Measurements from ENCODE around the gene KMT2A.
"Not testable (repeated sequence)": the region's sequence is repeated elsewhere in the genome, so short reads cannot be mapped to it uniquely, and the experiment has no call there.

The KMT2A gene

DNA sequence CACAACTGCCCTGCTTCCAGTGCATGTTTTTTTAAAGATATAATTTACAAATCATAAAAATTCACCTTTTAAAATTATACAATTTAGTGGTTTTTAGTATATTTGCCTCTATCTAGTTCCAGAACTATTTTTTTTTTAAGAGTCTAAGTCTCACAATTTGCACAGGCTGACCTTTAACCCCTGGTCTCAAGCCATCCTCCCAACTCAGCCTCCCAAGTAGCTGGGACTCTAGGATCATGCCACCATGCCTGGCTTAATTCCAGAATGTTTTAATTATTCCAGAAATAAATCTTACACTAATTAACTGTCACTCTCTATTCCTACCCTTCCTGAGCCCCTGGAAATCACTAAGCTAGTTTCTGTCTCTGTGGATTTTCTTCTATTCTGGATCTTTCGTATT, 134.5 kb downstream of the KMT2A start:
- Histone ChIP-seq H3K36me3 (ENCODE audit: control insufficient read depth, insufficient read depth, low read length) (no peaks in the 10 kb centered on the region), H3K27me3 (ENCODE audit: control insufficient read depth, insufficient read depth, low read length) (no peaks in the 10 kb centered on the region), H3K27ac (no peak overlapping the region), H3K9me3 (ENCODE audit: control insufficient read depth, low read length) (no peaks in the 10 kb centered on the region), H3K4me3 (ENCODE audit: low read depth, low read length) (no peak overlapping the region), H3K9ac (no peak overlapping the region), H3K4me1 (peaks cover 3% of the 10 kb centered on the region), H3K79me2 (peaks cover 19% of the 10 kb centered on the region), H2AFZ (no peak overlapping the region), H3K4me2 (ENCODE audit: low read length) (no peak overlapping the region)
- TF ChIP-seq CTCF (IDR thresholded peaks at IDR 0.05) = no peak

- not testable (repeated sequence) for H3K9ac ChIP-seq; H3K9me3 ChIP-seq (ENCODE audit: control insufficient read depth, low read length); H3K36me3 ChIP-seq (ENCODE audit: control insufficient read depth, insufficient read depth, low read length)
Measured at GRCh38 chr11:118571701-118572060, 135.4 kb downstream of the KMT2A start.

DNA sequence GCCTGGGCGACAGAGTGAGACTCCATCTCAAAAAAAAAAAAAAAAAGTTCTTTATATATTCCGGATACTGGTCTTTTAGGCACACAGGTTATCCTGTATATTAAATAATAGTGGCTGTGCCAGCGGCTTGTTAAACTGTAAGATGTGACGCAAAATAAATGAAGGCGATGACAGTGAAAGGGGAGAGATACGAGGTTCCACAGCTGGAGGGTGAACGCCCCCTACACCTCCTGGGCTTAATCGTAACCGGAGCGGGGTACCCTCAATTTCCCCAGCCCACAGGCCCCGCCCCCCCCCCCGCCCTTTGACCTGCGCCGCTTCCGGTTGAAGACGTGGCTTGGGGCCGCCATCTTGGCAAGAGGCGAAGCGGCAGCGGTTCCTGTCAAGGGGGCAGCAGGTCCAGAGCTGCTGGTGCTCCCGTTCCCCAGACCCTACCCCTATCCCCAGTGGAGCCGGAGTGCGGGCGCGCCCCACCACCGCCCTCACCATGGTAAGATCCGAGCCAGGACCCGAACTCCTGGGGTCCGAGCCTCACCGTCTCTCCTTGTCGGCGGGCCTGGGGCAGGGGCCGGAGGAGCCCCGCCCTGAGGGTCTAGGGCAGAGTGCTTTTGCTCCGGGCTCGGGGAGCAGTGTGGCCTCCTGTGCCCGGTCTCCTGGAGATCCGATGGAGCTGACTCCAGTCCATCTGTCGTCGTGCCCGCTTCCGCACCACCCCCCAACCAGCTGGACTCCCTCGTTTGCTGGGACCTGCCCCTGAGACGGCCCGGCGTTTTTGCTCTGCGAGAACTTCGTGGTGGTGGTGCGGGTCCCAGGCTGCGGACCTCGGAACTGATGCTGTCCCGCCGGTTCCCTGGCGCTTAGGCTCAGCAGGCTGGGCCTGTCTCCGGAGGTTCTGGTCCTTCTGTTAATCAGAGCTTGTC, 136.0 kb downstream of the KMT2A start, which contains the start of gene ARCN1:
TSS of gene ARCN1 (plus strand) at position 349 of the 920 bp plus-strand sequence. CDS start at position 488, 139 bp downstream.
- H3K36me3 ChIP-seq (ENCODE audit: control insufficient read depth, insufficient read depth, low read length) = no peaks in the 10 kb centered on the region
- H3K9ac ChIP-seq = peak within 1 kb of the TSS; percentile 84
- peaks cover 26% of the 10 kb centered on the region for H3K79me2 ChIP-seq
- peak within 1 kb of the TSS; percentile 52 for H3K4me2 ChIP-seq (ENCODE audit: low read length)
- peak within 1 kb of the TSS; percentile 96 for H3K27ac ChIP-seq
- H3K4me1 ChIP-seq = peaks cover 3% of the 10 kb centered on the region
- H2AFZ ChIP-seq = peak within 1 kb of the TSS; percentile 98
- H3K9me3 ChIP-seq (ENCODE audit: control insufficient read depth, low read length) = no peaks in the 10 kb centered on the region
- H3K27me3 ChIP-seq (ENCODE audit: control insufficient read depth, insufficient read depth, low read length) = no peaks in the 10 kb centered on the region
- peak within 1 kb of the TSS; percentile 97 for H3K4me3 ChIP-seq (ENCODE audit: low read depth, low read length)
- no peak for TF ChIP-seq CTCF (IDR thresholded peaks at IDR 0.05)

More at GRCh38 chr11:118571701-118572060, 135.4 kb downstream of the KMT2A start:
- not testable (repeated sequence) for H3K4me1 ChIP-seq; H3K4me2 ChIP-seq (ENCODE audit: low read length); H3K27me3 ChIP-seq (ENCODE audit: control insufficient read depth, insufficient read depth, low read length)
- Histone ChIP-seq H3K27ac (peak overlapping the region; percentile 96), H2AFZ (peak overlapping the region; percentile 98), H3K79me2 (peaks cover 22% of the 10 kb centered on the region), H3K4me3 (ENCODE audit: low read depth, low read length) (peak overlapping the region; percentile 97)

GRCh38 chr11:118572981-118573550, 136.8 kb downstream of the KMT2A start:
- no peak for TF ChIP-seq CTCF (IDR thresholded peaks at IDR 0.05)
- peaks cover 31% of the 10 kb centered on the region for H3K79me2 ChIP-seq
- H3K4me1 ChIP-seq = peaks cover 3% of the 10 kb centered on the region
- H3K9ac ChIP-seq = peak overlapping the region; percentile 84
- no peaks in the 10 kb centered on the region for H3K9me3 ChIP-seq (ENCODE audit: control insufficient read depth, low read length)
- peak overlapping the region; percentile 98 for H2AFZ ChIP-seq
- H3K27me3 ChIP-seq (ENCODE audit: control insufficient read depth, insufficient read depth, low read length) = no peaks in the 10 kb centered on the region
- H3K27ac ChIP-seq = peak overlapping the region; percentile 96
- H3K4me3 ChIP-seq (ENCODE audit: low read depth, low read length) = peak overlapping the region; percentile 97
- H3K36me3 ChIP-seq (ENCODE audit: control insufficient read depth, insufficient read depth, low read length) = no peaks in the 10 kb centered on the region
- peak overlapping the region; percentile 52 for H3K4me2 ChIP-seq (ENCODE audit: low read length)

DNA sequence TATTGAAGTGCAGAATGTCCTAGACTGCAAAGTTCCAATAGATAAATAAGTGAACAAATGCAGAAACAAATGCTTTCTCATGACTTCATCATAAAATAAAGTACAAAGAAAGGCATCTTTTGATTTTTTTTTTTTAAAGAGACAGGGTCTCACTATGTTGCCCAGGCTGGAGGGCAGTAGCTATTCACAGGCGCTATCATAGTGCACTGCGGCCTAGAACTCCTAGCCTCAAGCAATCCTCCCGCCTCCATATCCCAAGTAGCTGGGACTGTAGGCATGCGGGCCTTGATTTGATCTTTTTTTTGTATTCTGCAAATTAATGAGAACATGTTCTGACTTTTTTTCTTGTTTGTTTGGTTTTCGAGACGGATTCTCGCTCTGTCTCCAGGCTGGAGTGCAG, 138.3 kb downstream of the KMT2A start:
- no peak overlapping the region for H3K9ac ChIP-seq
- H3K27ac ChIP-seq = no peak overlapping the region
- peaks cover 3% of the 10 kb centered on the region for H3K4me1 ChIP-seq
- H3K27me3 ChIP-seq (ENCODE audit: control insufficient read depth, insufficient read depth, low read length) = no peaks in the 10 kb centered on the region
- no peak for TF ChIP-seq CTCF (IDR thresholded peaks at IDR 0.05)
- peaks cover 31% of the 10 kb centered on the region for H3K79me2 ChIP-seq
- H2AFZ ChIP-seq = no peak overlapping the region
- no peak overlapping the region for H3K4me3 ChIP-seq (ENCODE audit: low read depth, low read length)
- H3K4me2 ChIP-seq (ENCODE audit: low read length) = no peak overlapping the region
- H3K9me3 ChIP-seq (ENCODE audit: control insufficient read depth, low read length) = no peaks in the 10 kb centered on the region
- H3K36me3 ChIP-seq (ENCODE audit: control insufficient read depth, insufficient read depth, low read length) = no peaks in the 10 kb centered on the region

All from parathyroid adenoma (tissue), 2 donors.